Measurements from ENCODE around the gene GMDS.

Gene GMDS

DNA sequence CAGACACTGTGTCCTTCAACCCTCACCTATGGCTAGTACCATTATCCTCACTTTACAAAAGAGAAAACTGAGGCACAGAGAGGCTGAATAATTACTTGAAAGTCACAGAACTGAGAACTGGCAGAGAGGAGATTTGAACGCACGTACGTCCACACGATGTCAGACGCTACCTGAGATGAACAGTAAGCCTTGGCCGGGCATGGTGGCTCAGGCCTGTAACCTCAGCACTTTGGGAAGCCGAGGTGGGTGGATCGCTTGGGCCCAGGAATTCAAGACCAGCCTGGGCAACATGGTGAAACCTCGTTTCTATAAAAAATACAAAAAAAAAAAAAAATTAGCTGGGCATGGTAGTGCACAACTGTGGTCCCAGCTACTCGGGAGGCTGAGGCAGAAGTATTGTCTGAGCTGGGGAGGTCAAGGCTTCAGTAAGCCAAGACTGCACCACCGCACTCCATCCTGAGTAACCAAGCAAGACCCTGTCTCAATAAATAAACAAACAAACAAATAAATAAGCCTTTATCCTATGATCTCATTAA is 20.5 kb downstream of the GMDS start:
- no peak for DNase-seq
- Histone ChIP-seq H3K27me3 (no peaks in the 10 kb centered on the region), H3K27ac (no peak overlapping the region), H3K4me3 (no peak overlapping the region), H3K9me3 (no peaks in the 10 kb centered on the region), H3K4me1 (peaks cover 0 to 12% (median 2%) of the 10 kb centered on the region in 4 donors), H3K36me3 (no peaks in the 10 kb centered on the region)
- intact Hi-C loops (cut with DNase I; ENCODE audit: low total_unique reads), result no loop called here
- TF ChIP-seq, protein P1, sequence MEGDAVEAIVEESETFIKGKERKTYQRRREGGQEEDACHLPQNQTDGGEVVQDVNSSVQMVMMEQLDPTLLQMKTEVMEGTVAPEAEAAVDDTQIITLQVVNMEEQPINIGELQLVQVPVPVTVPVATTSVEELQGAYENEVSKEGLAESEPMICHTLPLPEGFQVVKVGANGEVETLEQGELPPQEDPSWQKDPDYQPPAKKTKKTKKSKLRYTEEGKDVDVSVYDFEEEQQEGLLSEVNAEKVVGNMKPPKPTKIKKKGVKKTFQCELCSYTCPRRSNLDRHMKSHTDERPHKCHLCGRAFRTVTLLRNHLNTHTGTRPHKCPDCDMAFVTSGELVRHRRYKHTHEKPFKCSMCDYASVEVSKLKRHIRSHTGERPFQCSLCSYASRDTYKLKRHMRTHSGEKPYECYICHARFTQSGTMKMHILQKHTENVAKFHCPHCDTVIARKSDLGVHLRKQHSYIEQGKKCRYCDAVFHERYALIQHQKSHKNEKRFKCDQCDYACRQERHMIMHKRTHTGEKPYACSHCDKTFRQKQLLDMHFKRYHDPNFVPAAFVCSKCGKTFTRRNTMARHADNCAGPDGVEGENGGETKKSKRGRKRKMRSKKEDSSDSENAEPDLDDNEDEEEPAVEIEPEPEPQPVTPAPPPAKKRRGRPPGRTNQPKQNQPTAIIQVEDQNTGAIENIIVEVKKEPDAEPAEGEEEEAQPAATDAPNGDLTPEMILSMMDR (IDR thresholded peaks at IDR 0.05), result no peak

DNA sequence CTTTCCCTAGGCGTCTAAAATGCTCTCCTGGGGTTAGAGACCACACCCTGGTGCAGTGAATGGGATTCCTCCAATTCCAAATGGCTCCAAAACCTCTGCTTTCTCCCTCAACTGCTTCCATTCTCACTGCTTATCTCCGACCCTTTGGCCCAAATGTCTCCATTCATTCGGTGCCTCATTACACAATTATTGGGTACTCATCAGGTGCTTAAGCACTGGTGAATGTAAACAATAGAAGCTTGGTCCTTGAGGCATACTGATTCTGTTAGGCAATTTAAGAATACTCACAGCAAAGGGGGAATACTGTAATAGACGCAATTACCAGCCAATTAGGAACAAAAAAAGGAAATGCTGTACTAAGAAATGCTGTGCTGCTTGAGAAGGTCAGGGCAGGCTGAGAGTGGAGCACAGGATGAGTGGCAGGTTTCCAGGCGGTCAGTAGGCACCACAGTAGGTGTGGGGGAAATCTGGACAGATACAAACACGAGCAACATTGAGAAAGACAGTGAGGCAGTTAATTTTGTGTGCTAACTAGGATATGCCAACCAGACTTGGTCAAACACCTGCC is 23.0 kb downstream of the GMDS start:
- TF ChIP-seq, protein P1 (IDR thresholded peaks at IDR 0.05), result no peak
- DNase-seq, result no peak
- Histone ChIP-seq H3K4me3 (peak overlapping the region; percentile 39 to 50), H3K36me3 (peaks cover 0 to 4% (median 0%) of the 10 kb centered on the region in 3 donors), H3K27ac (peak overlapping the region in 1 of 2 donors; percentile 17), H3K9me3 (no peaks in the 10 kb centered on the region), H3K27me3 (no peaks in the 10 kb centered on the region), H3K4me1 (peaks cover 0 to 12% (median 0%) of the 10 kb centered on the region in 4 donors)
- intact Hi-C loops (cut with DNase I; ENCODE audit: low total_unique reads), result no loop called here

DNA sequence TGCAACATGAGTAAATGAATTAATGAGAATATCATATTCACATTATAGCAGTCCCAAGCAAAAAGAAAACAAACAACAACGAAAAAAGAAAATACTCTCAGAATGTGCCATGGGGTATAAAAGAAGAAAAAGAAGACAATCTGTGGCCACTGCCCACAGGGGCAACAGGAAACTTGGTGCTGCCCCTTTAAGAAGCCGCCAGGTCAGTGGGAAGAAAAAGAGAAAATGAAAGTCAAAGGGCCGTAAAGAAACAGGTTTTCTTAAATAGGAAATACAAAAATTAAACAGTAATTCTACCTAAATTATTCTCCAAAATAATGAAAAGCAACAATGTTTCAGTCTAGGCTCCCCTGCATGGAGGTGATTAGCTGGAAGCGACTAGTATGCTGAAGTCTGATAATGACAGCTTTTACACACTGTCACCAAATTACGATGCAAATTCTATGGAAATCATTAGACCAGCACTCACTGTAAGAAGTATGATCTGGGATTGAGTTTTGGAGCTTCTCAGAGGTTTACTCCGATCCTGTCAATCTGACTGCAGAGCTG is 23.6 kb downstream of the GMDS start:
- Histone ChIP-seq H3K4me1 (peaks cover 0 to 12% (median 0%) of the 10 kb centered on the region in 4 donors), H3K4me3 (peak overlapping the region; percentile 39 to 50), H3K27me3 (no peaks in the 10 kb centered on the region), H3K9me3 (no peaks in the 10 kb centered on the region), H3K27ac (peak overlapping the region in 1 of 2 donors; percentile 17), H3K36me3 (peaks cover 0 to 4% (median 0%) of the 10 kb centered on the region in 3 donors)
- TF ChIP-seq, protein P1 (IDR thresholded peaks at IDR 0.05), result no peak
- intact Hi-C loops (cut with DNase I; ENCODE audit: low total_unique reads), result no loop called here
- DNase-seq, result no peak

DNA sequence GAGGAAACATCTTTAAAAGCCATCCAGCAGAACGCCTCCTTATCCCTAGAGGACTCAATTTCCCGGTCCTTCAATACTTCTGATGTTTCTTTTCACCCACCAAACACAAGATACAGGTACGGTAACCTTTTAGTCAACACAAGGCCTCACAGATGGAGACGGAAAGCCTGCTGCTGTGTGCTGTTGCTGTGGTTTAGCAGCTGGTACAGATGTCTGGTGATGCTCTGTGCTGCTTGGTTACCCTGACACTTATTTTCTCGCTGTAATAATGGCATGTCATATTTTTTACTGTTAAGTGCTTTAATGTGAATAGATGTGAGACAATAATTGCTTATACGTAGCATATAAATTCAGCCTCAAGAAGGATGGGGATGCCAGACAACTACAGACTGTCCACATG is 25.3 kb downstream of the GMDS start:
- intact Hi-C loops (cut with DNase I; ENCODE audit: low total_unique reads), result no loop called here
- peaks cover 0 to 4% (median 0%) of the 10 kb centered on the region in 3 donors for H3K36me3 ChIP-seq
- H3K9me3 ChIP-seq, result no peaks in the 10 kb centered on the region
- TF ChIP-seq, protein P1 (IDR thresholded peaks at IDR 0.05), result no peak
- H3K4me1 ChIP-seq, result peaks cover 0 to 12% (median 0%) of the 10 kb centered on the region in 4 donors
- DNase-seq, result no peak
- H3K4me3 ChIP-seq, result no peak overlapping the region
- H3K27me3 ChIP-seq, result no peaks in the 10 kb centered on the region
- H3K27ac ChIP-seq, result no peak overlapping the region

DNA sequence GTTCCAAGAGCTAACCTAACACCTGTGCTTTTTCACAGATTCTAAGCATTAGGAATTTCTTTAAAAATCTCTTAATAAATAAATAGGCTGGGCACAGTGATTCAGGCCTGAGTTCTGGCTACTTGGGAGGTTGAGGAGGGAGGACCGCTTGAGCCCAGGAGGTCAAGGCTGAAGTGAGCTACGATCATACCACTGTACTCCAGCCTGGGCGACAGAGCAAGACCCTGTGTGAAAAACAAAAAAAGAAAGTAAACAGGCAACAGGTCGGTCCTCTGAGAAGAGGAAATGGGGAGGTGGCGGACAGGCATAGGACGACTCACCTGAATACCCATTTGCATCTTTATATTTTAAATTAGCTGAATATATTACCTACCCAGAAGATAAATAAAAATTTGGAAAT is 26.5 kb downstream of the GMDS start:
- H3K9me3 ChIP-seq, result no peaks in the 10 kb centered on the region
- no peak overlapping the region for H3K27ac ChIP-seq
- H3K4me3 ChIP-seq, result no peak overlapping the region
- DNase-seq, result no peak
- intact Hi-C loops (cut with DNase I; ENCODE audit: low total_unique reads), result no loop called here
- H3K27me3 ChIP-seq, result no peaks in the 10 kb centered on the region
- TF ChIP-seq, protein P1 (IDR thresholded peaks at IDR 0.05), result no peak
- peaks cover 0 to 12% (median 0%) of the 10 kb centered on the region in 4 donors for H3K4me1 ChIP-seq
- H3K36me3 ChIP-seq, result peaks cover 0 to 4% (median 0%) of the 10 kb centered on the region in 3 donors

All from tibial artery (tissue), 4 donors.